Neural crest cell (in vitro differentiated cells): ENCODE results near the gene SLC25A45. TPM values are rescaled to one million over a fixed set of nuclear protein-coding genes. Genes with fewer than 3 reads are reported as not detected.

Experiments used
- DNase-seq: peaks from one replicate; pipeline ENCODE4 v3.0.0; 2021; ENCODE audit warnings: low read depth, mixed read lengths, low spot score
- H3K27ac Mint-ChIP-seq: one replicate; pipeline ENCODE4 v1.8.0; 2021; ENCODE audit warnings: mild to moderate bottlenecking, mixed read lengths; ENCODE audit not compliant: unreplicated experiment
- H3K27me3 Mint-ChIP-seq: 2 replicates; pipeline ENCODE4 v1.8.0; 2021; ENCODE audit warnings: low read depth, mild to moderate bottlenecking, mixed read lengths
- H3K36me3 Mint-ChIP-seq: 2 replicates; pipeline ENCODE4 v1.8.0; 2021; ENCODE audit warnings: low read depth, mild to moderate bottlenecking, mixed read lengths
- H3K4me1 Mint-ChIP-seq: 2 replicates; pipeline ENCODE4 v1.8.0; 2021; ENCODE audit warnings: mixed read lengths
- H3K4me3 Mint-ChIP-seq: one replicate; pipeline ENCODE4 v1.8.0; 2021; ENCODE audit warnings: mild to moderate bottlenecking, mixed read lengths
- H3K9me3 Mint-ChIP-seq: 2 replicates; pipeline ENCODE4 v1.8.0; 2021; ENCODE audit warnings: mixed read lengths
- long read RNA-seq: library from polyadenylated mRNA; unstranded; transcript quantifications from one replicate; pipeline ENCODE4 v2.0.0, GENCODE V29; 2020
- total RNA-seq: library from RNA; stranded (reverse); gene quantifications from 2 replicates; pipeline ENCODE4 v1.2.1, GENCODE V29; 2021
- TF ChIP-seq, protein P1 (sequence below): fragments of 200-600 bp; sonication (generic); conservative IDR thresholded peaks from 2 replicates; pipeline ENCODE4 v1.5.0; 2021; ENCODE audit warnings: antibody characterized with exemption, mild to moderate bottlenecking

Gene SLC25A45, protein sequence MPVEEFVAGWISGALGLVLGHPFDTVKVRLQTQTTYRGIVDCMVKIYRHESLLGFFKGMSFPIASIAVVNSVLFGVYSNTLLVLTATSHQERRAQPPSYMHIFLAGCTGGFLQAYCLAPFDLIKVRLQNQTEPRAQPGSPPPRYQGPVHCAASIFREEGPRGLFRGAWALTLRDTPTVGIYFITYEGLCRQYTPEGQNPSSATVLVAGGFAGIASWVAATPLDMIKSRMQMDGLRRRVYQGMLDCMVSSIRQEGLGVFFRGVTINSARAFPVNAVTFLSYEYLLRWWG
- total RNA-seq, result 1.5 and 1.8 TPM in 2 replicates
- long read RNA-seq, result 0 reads

DNA sequence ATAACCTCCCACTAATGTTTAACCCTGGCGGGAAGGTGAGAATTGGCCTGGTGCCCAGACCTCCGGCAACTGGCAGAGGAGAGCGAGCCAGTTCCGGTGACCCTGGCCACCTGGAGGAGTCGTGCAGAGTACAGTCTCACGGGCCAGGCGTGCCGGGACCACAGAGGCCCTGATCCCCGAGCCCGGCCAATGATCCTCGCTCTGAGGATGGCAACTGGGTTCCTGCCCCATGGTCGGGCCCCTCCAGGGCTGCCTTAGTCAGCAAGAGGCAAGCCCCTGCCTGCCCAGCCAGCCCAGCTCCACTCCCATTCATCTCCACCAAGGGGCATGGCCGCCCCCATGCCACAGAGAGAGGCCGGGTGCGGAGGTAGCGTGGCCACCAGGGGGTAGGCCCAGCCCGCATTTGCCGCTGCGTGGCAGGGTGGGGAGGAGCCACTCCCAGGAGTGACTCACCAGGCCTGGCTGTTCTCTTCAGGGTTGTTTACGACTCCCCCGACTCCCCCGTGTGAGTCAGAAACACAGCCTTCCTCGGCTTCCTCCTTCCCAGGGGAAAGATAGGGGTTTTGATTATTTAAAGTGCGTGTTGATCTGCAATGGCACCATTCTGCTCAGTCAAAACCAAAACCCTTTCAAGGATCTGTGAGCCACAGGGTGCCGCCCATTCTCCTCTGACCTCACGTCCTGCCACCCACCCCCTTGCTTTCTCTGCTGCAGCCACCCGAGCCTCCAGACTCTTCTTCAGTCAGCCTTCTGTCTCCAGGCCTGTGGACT, at the start of gene SLC25A45:
SLC25A45 (minus strand) TSS at position 614 of the 771 bp plus-strand sequence. CDS start 695 bp downstream, outside the sequence.
- Mint-ChIP-seq H3K27ac (peak within 1 kb of the TSS; percentile 97), H3K4me3 (peak within 1 kb of the TSS; percentile 67), H3K36me3 (no peaks in the 10 kb centered on the region), H3K9me3 (no peaks in the 10 kb centered on the region), H3K4me1 (peaks cover 30% of the 10 kb centered on the region), H3K27me3 (no peaks in the 10 kb centered on the region)
- TF ChIP-seq, protein P1, sequence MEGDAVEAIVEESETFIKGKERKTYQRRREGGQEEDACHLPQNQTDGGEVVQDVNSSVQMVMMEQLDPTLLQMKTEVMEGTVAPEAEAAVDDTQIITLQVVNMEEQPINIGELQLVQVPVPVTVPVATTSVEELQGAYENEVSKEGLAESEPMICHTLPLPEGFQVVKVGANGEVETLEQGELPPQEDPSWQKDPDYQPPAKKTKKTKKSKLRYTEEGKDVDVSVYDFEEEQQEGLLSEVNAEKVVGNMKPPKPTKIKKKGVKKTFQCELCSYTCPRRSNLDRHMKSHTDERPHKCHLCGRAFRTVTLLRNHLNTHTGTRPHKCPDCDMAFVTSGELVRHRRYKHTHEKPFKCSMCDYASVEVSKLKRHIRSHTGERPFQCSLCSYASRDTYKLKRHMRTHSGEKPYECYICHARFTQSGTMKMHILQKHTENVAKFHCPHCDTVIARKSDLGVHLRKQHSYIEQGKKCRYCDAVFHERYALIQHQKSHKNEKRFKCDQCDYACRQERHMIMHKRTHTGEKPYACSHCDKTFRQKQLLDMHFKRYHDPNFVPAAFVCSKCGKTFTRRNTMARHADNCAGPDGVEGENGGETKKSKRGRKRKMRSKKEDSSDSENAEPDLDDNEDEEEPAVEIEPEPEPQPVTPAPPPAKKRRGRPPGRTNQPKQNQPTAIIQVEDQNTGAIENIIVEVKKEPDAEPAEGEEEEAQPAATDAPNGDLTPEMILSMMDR, result peak; percentile 81
- DNase-seq, result peak; percentile 61

DNA sequence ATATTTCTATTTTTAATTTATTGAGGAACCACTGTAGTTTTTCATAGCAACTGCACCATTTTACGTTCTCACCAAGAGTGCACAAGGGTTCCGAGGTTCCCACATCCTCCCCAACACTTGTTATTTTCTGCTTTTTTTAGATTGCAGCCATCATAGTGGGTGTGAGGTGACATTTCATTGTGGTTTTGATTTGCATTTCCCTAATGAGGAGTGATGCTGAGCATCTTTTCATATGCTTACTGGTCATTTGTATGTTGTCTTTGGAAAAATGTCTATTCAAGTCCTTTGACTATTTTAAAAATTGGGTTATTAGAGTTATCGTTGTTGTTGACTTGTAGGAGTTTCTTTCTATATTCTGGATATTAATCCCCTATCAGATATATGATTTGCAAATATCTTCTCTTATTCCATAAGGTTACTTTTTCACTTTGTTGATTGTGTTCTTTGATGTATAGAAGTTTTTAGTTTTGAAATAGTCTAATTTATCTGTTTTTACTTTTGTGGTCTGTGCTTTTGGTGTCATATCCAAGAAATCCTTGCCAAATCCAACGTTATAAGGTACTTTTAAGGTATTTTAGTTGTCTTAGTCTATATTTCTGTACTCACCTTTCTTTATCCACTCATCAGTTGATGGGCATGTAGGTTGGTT, 49.1 kb upstream of the SLC25A45 start:
- no peaks in the 10 kb centered on the region for H3K27me3 Mint-ChIP-seq
- no peak overlapping the region for H3K27ac Mint-ChIP-seq
- no peak for DNase-seq
- TF ChIP-seq, protein P1, result no peak
- no peaks in the 10 kb centered on the region for H3K9me3 Mint-ChIP-seq
- H3K36me3 Mint-ChIP-seq, result no peaks in the 10 kb centered on the region
- no peak overlapping the region for H3K4me3 Mint-ChIP-seq
- H3K4me1 Mint-ChIP-seq, result peaks cover 38% of the 10 kb centered on the region

DNA sequence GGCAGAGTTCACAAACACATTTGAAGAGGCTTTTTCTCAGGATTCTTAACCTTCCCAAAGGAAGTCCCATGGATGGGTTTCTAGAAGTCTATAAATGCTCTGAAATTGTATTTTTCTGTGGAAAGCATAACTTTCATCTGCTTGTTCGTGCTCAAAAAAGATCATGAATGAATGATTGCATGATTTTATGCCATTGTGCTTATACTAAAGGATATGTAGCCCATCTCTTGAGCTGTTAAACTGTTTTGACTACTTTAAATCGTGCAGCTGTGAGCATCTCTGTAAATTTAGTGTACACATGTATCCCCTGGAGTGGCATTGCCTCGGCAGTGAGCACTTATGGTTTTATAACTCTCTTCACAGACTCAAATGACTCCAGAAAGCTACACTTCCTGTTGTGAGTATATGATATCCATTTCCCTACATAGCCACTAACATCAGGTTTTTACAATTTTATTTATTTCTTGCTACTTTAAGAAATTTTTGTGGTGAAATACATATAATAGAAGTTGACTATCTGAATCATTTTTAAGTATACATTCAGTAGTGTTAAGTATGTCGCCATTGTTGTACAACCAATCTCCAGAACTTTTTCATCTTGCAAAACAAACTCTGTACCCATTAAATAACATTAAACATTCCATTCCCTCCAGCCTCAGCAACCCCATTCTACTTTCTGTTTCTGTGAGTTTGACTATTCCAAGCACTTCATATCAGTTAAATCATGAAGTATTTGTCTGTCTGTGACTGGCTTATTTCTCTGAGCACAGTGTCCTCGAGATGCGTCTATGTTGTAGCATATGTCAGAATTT, 48.2 kb upstream of the SLC25A45 start:
- peak overlapping the region; percentile 14 for H3K4me3 Mint-ChIP-seq
- TF ChIP-seq, protein P1, result no peak
- peaks cover 48% of the 10 kb centered on the region for H3K4me1 Mint-ChIP-seq
- no peaks in the 10 kb centered on the region for H3K36me3 Mint-ChIP-seq
- no peaks in the 10 kb centered on the region for H3K27me3 Mint-ChIP-seq
- no peak overlapping the region for H3K27ac Mint-ChIP-seq
- no peaks in the 10 kb centered on the region for H3K9me3 Mint-ChIP-seq
- no peak for DNase-seq

DNA sequence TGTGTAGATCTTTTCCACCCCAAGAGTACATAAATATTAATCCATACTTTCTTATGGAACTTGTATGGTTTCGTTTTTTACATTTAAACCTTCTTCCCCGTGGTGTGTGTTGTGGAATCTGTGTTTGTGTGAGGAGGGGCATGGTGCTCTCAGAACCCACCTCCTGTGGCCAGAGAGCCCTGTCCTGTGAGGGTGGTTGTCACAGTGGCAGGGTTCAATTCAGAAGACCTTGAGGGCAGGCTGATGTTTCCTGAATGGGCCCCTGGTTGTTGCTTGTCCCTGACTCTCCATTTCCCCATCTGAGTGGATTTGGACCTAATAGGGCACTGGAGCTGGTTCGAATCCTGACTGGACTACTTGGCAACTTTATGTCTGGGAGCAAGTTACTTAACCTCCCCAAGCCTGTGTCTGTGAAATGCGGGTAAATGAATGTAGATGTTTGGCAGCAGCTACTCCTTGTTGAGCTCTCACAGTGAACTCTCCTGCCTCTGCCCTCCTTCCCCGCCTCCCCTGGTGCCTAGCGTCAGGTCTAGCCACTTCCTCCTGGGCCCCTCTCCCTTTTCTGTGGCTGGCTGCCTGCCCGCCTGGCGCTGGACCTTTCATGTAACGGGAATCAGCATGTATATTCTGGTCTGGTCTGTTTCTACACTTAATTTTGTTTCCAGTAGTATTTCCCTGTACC, 47.4 kb upstream of the SLC25A45 start:
- no peak for DNase-seq
- Mint-ChIP-seq H3K36me3 (no peaks in the 10 kb centered on the region), H3K4me3 (peak overlapping the region; percentile 14), H3K27ac (no peak overlapping the region), H3K27me3 (no peaks in the 10 kb centered on the region), H3K9me3 (no peaks in the 10 kb centered on the region), H3K4me1 (peaks cover 54% of the 10 kb centered on the region)
- TF ChIP-seq, protein P1, result no peak
